OCI-LY1 (cell line): ENCODE measurements around the gene BICDL1.

Experiments used
- EZH2 ChIP-seq: fragments of 200-600 bp; sonication (generic), shearing (Covaris generic); IDR thresholded peaks from 2 replicates; pipeline ENCODE4 v1.8.0; 2017; ENCODE audit warnings: borderline replicate concordance, mixed run types, mild to moderate bottlenecking, antibody characterized with exemption, low read length, moderate library complexity, mixed read lengths
- TF ChIP-seq, protein P1 (sequence below): fragments of 200-600 bp; sonication (generic), shearing (Covaris generic); IDR thresholded peaks from 2 replicates; pipeline ENCODE4 v1.5.1; 2017; ENCODE audit warnings: mild to moderate bottlenecking, antibody characterized with exemption, low read length, moderate library complexity, mixed read lengths

DNA sequence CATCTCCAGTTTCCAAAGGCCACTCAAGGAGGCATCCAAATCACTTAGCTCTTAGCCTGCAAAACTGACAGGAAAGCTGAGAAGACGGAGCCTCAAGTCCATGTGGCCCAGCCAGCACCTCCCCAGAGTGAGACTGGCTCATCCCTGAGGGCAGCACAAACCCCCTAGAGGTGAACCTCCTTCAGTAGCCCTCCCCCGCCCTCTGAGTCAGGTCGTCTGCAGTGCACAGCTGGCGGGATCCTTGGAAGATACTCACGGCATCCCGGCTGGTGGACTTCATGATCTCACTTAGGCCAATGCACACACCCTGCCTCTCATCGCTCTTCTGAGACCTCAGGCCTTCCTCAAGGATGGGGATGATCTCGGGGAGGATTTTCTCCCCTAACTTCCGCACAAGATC is 151.6 kb downstream of the BICDL1 start:
- TF ChIP-seq, protein P1, sequence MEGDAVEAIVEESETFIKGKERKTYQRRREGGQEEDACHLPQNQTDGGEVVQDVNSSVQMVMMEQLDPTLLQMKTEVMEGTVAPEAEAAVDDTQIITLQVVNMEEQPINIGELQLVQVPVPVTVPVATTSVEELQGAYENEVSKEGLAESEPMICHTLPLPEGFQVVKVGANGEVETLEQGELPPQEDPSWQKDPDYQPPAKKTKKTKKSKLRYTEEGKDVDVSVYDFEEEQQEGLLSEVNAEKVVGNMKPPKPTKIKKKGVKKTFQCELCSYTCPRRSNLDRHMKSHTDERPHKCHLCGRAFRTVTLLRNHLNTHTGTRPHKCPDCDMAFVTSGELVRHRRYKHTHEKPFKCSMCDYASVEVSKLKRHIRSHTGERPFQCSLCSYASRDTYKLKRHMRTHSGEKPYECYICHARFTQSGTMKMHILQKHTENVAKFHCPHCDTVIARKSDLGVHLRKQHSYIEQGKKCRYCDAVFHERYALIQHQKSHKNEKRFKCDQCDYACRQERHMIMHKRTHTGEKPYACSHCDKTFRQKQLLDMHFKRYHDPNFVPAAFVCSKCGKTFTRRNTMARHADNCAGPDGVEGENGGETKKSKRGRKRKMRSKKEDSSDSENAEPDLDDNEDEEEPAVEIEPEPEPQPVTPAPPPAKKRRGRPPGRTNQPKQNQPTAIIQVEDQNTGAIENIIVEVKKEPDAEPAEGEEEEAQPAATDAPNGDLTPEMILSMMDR = no peak
- no peak for TF ChIP-seq EZH2
